Naive thymus-derived CD4-positive, alpha-beta T cell (primary cell): ENCODE results near the gene LTA. TPM values are rescaled to one million over a fixed set of nuclear protein-coding genes. Genes with fewer than 3 reads are reported as not detected.
A peak's percentile ranks its signal among the peaks of the same experiment; 100 is the strongest.

ENCODE experiments used
- ATAC-seq: fragments of 150-1000 bp; cut with Tn5 transposase; 2 replicates; pipeline ENCODE4 v1.10.0; 2021; ENCODE audit warnings: mild to moderate bottlenecking, moderate library complexity
- CTCF ChIA-PET: fragments of 350-600 bp; sonication (Branson Sonifier 250); formaldehyde crosslinking; loops from one replicate; lab custom pipeline; 2021; ENCODE audit warnings: antibody characterized with exemption; lab: Charles Lee
- POLR2A ChIA-PET: fragments of 350-600 bp; sonication (Branson Sonifier 250); formaldehyde crosslinking; loops from one replicate; lab custom pipeline; 2021; ENCODE audit warnings: antibody characterized with exemption, inconsistent platforms; lab: Charles Lee
- DNase-seq, 9 donors: peaks; one replicate each; pipeline versions ENCODE4 v3.0.0 to v3.0.0-alpha.2; 2020 to 2022; ENCODE audit warnings: mixed read lengths in 1 of 9
- H3K27ac ChIP-seq: one replicate; pipeline ENCODE4 v1.7.0; 2013; ENCODE audit warnings: mild to moderate bottlenecking, low read depth, low read length, moderate library complexity
- H3K27me3 ChIP-seq, 2 donors: one replicate each; pipeline ENCODE4 v1.7.0; 2013; ENCODE audit warnings: low read length in 2 of 2, mild to moderate bottlenecking in 2 of 2, moderate library complexity in 2 of 2; ENCODE audit not compliant: control insufficient read depth in 2 of 2, insufficient read depth in 2 of 2
- H3K36me3 ChIP-seq, 3 experiments: 1 replicate in 2 of 3; 2 replicates in 1 of 3; pipeline ENCODE4 v1.7.0; 2013; ENCODE audit warnings: low read length in 3 of 3, mild to moderate bottlenecking in 3 of 3, moderate library complexity in 1 of 3; ENCODE audit not compliant: insufficient read depth in 3 of 3, control insufficient read depth in 2 of 3
- H3K4me1 ChIP-seq, 2 donors: one replicate each; pipeline ENCODE4 v1.7.0; 2013; ENCODE audit warnings: low read length in 2 of 2, mild to moderate bottlenecking in 2 of 2, moderate library complexity in 1 of 2; ENCODE audit not compliant: control insufficient read depth in 2 of 2, insufficient read depth in 2 of 2
- H3K4me3 ChIP-seq: 2 replicates; pipeline ENCODE4 v1.7.0; 2013; ENCODE audit warnings: mild to moderate bottlenecking, low read length
- H3K9me3 ChIP-seq, 3 experiments: 1 replicate in 2 of 3; 2 replicates in 1 of 3; pipeline ENCODE4 v1.7.0; 2013; ENCODE audit warnings: low read length in 3 of 3; ENCODE audit not compliant: control insufficient read depth in 2 of 3
- H3K27ac Mint-ChIP-seq, 9 donors: one replicate each; pipeline ENCODE4 v1.8.0; 2020 to 2022; ENCODE audit warnings: mixed read lengths in 9 of 9, mild to moderate bottlenecking in 8 of 9, moderate library complexity in 5 of 9, inconsistent platforms in 2 of 9
- H3K27me3 Mint-ChIP-seq, 5 donors: one replicate each; pipeline ENCODE4 v1.8.0; 2021 to 2022; ENCODE audit warnings: mixed read lengths in 5 of 5, mild to moderate bottlenecking in 1 of 5
- H3K36me3 Mint-ChIP-seq, 5 donors: one replicate each; pipeline ENCODE4 v1.8.0; 2020 to 2022; ENCODE audit warnings: mixed read lengths in 5 of 5, mild to moderate bottlenecking in 3 of 5, inconsistent platforms in 1 of 5
- H3K4me1 Mint-ChIP-seq, 7 donors: one replicate each; pipeline ENCODE4 v1.8.0; 2020 to 2022; ENCODE audit warnings: mixed read lengths in 7 of 7, mild to moderate bottlenecking in 3 of 7, inconsistent platforms in 1 of 7
- H3K4me3 Mint-ChIP-seq, 10 donors: one replicate each; pipeline ENCODE4 v1.8.0; 2020 to 2022; ENCODE audit warnings: mild to moderate bottlenecking in 10 of 10, mixed read lengths in 10 of 10, moderate library complexity in 6 of 10, inconsistent platforms in 2 of 10
- H3K9me3 Mint-ChIP-seq, 11 donors: one replicate each; pipeline ENCODE4 v1.8.0; 2020 to 2022; ENCODE audit warnings: mixed read lengths in 11 of 11, mild to moderate bottlenecking in 4 of 11, inconsistent platforms in 1 of 11, moderate library complexity in 1 of 11
- intact Hi-C, 2 donors: fragments of 100-400 bp; cut with micrococcal nuclease; formaldehyde crosslinking; loops; one replicate each; pipeline ENCODE4 v1.15.1; 2023
- polyA plus RNA-seq, 2 donors: library from polyadenylated mRNA; unstranded; fragments of 300-500 nt; fragmentation: Illumina TruSeq; gene quantifications; one replicate each; pipeline ENCODE4 v1.2.3, GENCODE V29; 2021
- total RNA-seq, 6 experiments: library from RNA in 5 of 6; stranded (reverse) in 5 of 6; gene quantifications; 1 replicate in 5 of 6; 2 replicates in 1 of 6; pipeline ENCODE4 v1.2.3 and lab custom pipeline; 2021 to 2026

LTA gene
- total and polyA plus RNA-seq, 7 experiments from 2014 or later, result 12.3 to 110 (median 20.7) TPM

DNA sequence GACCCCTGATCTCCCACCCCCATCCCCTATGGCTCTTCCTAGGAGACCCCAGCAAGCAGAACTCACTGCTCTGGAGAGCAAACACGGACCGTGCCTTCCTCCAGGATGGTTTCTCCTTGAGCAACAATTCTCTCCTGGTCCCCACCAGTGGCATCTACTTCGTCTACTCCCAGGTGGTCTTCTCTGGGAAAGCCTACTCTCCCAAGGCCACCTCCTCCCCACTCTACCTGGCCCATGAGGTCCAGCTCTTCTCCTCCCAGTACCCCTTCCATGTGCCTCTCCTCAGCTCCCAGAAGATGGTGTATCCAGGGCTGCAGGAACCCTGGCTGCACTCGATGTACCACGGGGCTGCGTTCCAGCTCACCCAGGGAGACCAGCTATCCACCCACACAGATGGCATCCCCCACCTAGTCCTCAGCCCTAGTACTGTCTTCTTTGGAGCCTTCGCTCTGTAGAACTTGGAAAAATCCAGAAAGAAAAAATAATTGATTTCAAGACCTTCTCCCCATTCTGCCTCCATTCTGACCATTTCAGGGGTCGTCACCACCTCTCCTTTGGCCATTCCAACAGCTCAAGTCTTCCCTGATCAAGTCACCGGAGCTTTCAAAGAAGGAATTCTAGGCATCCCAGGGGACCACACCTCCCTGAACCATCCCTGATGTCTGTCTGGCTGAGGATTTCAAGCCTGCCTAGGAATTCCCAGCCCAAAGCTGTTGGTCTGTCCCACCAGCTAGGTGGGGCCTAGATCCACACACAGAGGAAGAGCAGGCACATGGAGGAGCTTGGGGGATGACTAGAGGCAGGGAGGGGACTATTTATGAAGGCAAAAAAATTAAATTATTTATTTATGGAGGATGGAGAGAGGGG is 1.4 kb downstream of the LTA start:
- Histone ChIP-seq H3K9me3 (no peaks in the 10 kb centered on the region), H3K4me1 (peaks cover 69 to 70% of the 10 kb centered on the region in 2 donors), H3K4me3 (peak overlapping the region; percentile 69), H3K27me3 (no peaks in the 10 kb centered on the region), H3K36me3 (peaks cover 0 to 7% (median 5%) of the 10 kb centered on the region in 3 experiments), H3K27ac (peak overlapping the region; percentile 97)
- ChIA-PET POLR2A (interaction anchor here (0.6 to 66.4 kb wide), 4 partner anchors 9 to 1398 kb away, joined by 3 to 3078 read pairs (median 1540); partner anchors contain the start of genes AIF1, ATP6V1G2, DDX39B and LST1), CTCF (interaction anchor here (1.5 to 18.2 kb wide), 5 partner anchors 12 to 81 kb away, joined by 3 to 687 read pairs (median 41); partner anchors contain the start of genes ATP6V1G2, LST1, LTB and NCR3)
- peaks cover 63 to 97% (median 93%) of the 10 kb centered on the region in 7 donors for H3K4me1 Mint-ChIP-seq
- intact Hi-C loops, result loop anchor here in 1 of 2 donors (2.0 kb wide), 1 partner anchor 15 kb away; no protein-coding TSS in a partner anchor
- peaks cover 0 to 16% (median 0%) of the 10 kb centered on the region in 5 donors for H3K27me3 Mint-ChIP-seq
- no peaks in the 10 kb centered on the region for H3K9me3 Mint-ChIP-seq
- peaks cover 0 to 39% (median 4%) of the 10 kb centered on the region in 5 donors for H3K36me3 Mint-ChIP-seq
- ATAC-seq (no peak), DNase-seq (no peak)
- H3K27ac Mint-ChIP-seq, result peak overlapping the region; percentile 97 to 99 (median 99)
- H3K4me3 Mint-ChIP-seq, result peak overlapping the region; percentile 93 to 99 (median 98)

DNA sequence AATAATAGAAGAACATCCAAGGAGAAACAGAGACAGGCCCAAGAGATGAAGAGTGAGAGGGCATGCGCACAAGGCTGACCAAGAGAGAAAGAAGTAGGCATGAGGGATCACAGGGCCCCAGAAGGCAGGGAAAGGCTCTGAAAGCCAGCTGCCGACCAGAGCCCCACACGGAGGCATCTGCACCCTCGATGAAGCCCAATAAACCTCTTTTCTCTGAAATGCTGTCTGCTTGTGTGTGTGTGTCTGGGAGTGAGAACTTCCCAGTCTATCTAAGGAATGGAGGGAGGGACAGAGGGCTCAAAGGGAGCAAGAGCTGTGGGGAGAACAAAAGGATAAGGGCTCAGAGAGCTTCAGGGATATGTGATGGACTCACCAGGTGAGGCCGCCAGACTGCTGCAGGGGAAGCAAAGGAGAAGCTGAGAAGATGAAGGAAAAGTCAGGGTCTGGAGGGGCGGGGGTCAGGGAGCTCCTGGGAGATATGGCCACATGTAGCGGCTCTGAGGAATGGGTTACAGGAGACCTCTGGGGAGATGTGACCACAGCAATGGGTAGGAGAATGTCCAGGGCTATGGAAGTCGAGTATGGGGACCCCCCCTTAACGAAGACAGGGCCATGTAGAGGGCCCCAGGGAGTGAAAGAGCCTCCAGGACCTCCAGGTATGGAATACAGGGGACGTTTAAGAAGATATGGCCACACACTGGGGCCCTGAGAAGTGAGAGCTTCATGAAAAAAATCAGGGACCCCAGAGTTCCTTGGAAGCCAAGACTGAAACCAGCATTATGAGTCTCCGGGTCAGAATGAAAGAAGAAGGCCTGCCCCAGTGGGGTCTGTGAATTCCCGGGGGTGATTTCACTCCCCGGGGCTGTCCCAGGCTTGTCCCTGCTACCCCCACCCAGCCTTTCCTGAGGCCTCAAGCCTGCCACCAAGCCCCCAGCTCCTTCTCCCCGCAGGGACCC is 2.3 kb downstream of the LTA start:
- H3K9me3 ChIP-seq, result no peaks in the 10 kb centered on the region
- no peaks in the 10 kb centered on the region for H3K27me3 ChIP-seq
- Mint-ChIP-seq H3K9me3 (no peaks in the 10 kb centered on the region), H3K27ac (peak overlapping the region; percentile 97 to 99 (median 99)), H3K4me3 (peak overlapping the region; percentile 39 to 99 (median 94)), H3K27me3 (peaks cover 0 to 12% (median 0%) of the 10 kb centered on the region in 5 donors), H3K4me1 (peaks cover 55 to 97% (median 93%) of the 10 kb centered on the region in 7 donors), H3K36me3 (peaks cover 0 to 45% (median 4%) of the 10 kb centered on the region in 5 donors)
- ChIA-PET POLR2A (interaction anchor here (0.6 to 66.4 kb wide), 7 partner anchors 10 to 1770 kb away, joined by 3 to 3078 read pairs (median 4); partner anchors contain the start of genes AIF1, ATP6V1G2, BAG6 and DDX39B), CTCF (interaction anchor here (1.3 to 18.2 kb wide), 6 partner anchors 11 to 82 kb away, joined by 3 to 687 read pairs (median 23); partner anchors contain the start of genes ATP6V1G2, DDX39B, LST1 and LTB)
- intact Hi-C loops, result loop anchor here in 1 of 2 donors (2.0 to 5.0 kb wide), 2 partner anchors 16 to 163 kb away; partner anchors contain the start of gene CLIC1
- peak overlapping the region; percentile 97 for H3K27ac ChIP-seq
- peaks cover 0 to 7% (median 5%) of the 10 kb centered on the region in 3 experiments for H3K36me3 ChIP-seq
- peaks cover 62 to 69% of the 10 kb centered on the region in 2 donors for H3K4me1 ChIP-seq
- DNase-seq (peak in 1 of 9 donors; percentile 53), ATAC-seq (no peak)
- H3K4me3 ChIP-seq, result peak overlapping the region; percentile 77

DNA sequence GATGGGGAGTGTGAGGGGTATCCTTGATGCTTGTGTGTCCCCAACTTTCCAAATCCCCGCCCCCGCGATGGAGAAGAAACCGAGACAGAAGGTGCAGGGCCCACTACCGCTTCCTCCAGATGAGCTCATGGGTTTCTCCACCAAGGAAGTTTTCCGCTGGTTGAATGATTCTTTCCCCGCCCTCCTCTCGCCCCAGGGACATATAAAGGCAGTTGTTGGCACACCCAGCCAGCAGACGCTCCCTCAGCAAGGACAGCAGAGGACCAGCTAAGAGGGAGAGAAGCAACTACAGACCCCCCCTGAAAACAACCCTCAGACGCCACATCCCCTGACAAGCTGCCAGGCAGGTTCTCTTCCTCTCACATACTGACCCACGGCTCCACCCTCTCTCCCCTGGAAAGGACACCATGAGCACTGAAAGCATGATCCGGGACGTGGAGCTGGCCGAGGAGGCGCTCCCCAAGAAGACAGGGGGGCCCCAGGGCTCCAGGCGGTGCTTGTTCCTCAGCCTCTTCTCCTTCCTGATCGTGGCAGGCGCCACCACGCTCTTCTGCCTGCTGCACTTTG is 3.3 kb downstream of the LTA start, which contains the start of gene TNF:
Gene TNF, plus strand, starts transcription at position 231 of the 567 bp plus-strand sequence. Its CDS starts 177 bp downstream, at position 408.
- CTCF ChIA-PET, result interaction anchor here (0.5 to 18.2 kb wide), 9 partner anchors 10 to 1811 kb away, joined by 3 to 687 read pairs (median 5); partner anchors contain the start of genes ATP6V1G2, DDX39B, LST1 and LTB
- no peaks in the 10 kb centered on the region for H3K27me3 ChIP-seq
- H3K9me3 ChIP-seq, result no peaks in the 10 kb centered on the region
- H3K9me3 Mint-ChIP-seq, result no peaks in the 10 kb centered on the region
- H3K4me1 Mint-ChIP-seq, result peaks cover 54 to 98% (median 90%) of the 10 kb centered on the region in 7 donors
- ATAC-seq, result peak; percentile 26
- peaks cover 0 to 53% (median 5%) of the 10 kb centered on the region in 5 donors for H3K36me3 Mint-ChIP-seq
- peaks cover 0 to 3% (median 0%) of the 10 kb centered on the region in 5 donors for H3K27me3 Mint-ChIP-seq
- POLR2A ChIA-PET, result interaction anchor here (0.6 to 66.4 kb wide), 6 partner anchors 11 to 1769 kb away, joined by 3 to 3078 read pairs (median 7); partner anchors contain the start of genes AIF1, ATP6V1G2, BAG6 and DDX39B
- H3K27ac Mint-ChIP-seq, result peak within 1 kb of the TSS; percentile 91 to 99 (median 99)
- H3K36me3 ChIP-seq, result peaks cover under 1 to 7% (median 5%) of the 10 kb centered on the region in 3 experiments
- intact Hi-C loops, result loop anchor here in 1 of 2 donors (2.0 to 5.0 kb wide), 2 partner anchors 17 to 162 kb away; partner anchors contain the start of gene CLIC1
- H3K4me1 ChIP-seq, result peaks cover 62 to 71% of the 10 kb centered on the region in 2 donors
- H3K27ac ChIP-seq, result peak within 1 kb of the TSS; percentile 97
- peak in 4 of 9 donors; percentile 37 to 89 (median 59) for DNase-seq
- peak within 1 kb of the TSS; percentile 85 to 99 (median 94) for H3K4me3 Mint-ChIP-seq
- peak within 1 kb of the TSS; percentile 77 for H3K4me3 ChIP-seq

DNA sequence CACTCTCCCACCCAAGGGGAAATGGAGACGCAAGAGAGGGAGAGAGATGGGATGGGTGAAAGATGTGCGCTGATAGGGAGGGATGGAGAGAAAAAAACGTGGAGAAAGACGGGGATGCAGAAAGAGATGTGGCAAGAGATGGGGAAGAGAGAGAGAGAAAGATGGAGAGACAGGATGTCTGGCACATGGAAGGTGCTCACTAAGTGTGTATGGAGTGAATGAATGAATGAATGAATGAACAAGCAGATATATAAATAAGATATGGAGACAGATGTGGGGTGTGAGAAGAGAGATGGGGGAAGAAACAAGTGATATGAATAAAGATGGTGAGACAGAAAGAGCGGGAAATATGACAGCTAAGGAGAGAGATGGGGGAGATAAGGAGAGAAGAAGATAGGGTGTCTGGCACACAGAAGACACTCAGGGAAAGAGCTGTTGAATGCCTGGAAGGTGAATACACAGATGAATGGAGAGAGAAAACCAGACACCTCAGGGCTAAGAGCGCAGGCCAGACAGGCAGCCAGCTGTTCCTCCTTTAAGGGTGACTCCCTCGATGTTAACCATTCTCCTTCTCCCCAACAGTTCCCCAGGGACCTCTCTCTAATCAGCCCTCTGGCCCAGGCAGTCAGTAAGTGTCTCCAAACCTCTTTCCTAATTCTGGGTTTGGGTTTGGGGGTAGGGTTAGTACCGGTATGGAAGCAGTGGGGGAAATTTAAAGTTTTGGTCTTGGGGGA is 4.0 kb downstream of the LTA start:
- peak in 1 of 9 donors; percentile 32 for DNase-seq
- Histone ChIP-seq H3K27ac (peak overlapping the region; percentile 97), H3K36me3 (peaks cover 4 to 9% (median 5%) of the 10 kb centered on the region in 3 experiments), H3K4me1 (peaks cover 57 to 65% of the 10 kb centered on the region in 2 donors), H3K27me3 (no peaks in the 10 kb centered on the region), H3K4me3 (peak overlapping the region; percentile 77), H3K9me3 (no peaks in the 10 kb centered on the region)
- peak overlapping the region; percentile 85 to 99 (median 93) for H3K4me3 Mint-ChIP-seq
- H3K27me3 Mint-ChIP-seq, result peaks cover 0 to 3% (median 0%) of the 10 kb centered on the region in 5 donors
- peaks cover 54 to 93% (median 85%) of the 10 kb centered on the region in 7 donors for H3K4me1 Mint-ChIP-seq
- peak overlapping the region; percentile 91 to 99 (median 99) for H3K27ac Mint-ChIP-seq
- peaks cover 3 to 60% (median 10%) of the 10 kb centered on the region in 5 donors for H3K36me3 Mint-ChIP-seq
- ATAC-seq, result no peak
- H3K9me3 Mint-ChIP-seq, result no peaks in the 10 kb centered on the region
- intact Hi-C loops, result loop anchor here in 1 of 2 donors (1.0 to 5.0 kb wide), 3 partner anchors 8 to 161 kb away; partner anchors contain the start of gene CLIC1
- ChIA-PET POLR2A (interaction anchor here (0.7 to 66.4 kb wide), 6 partner anchors 12 to 88 kb away, joined by 3 to 3078 read pairs (median 7); partner anchors contain the start of genes AIF1, ATP6V1G2, BAG6 and DDX39B), CTCF (interaction anchor here (0.9 to 18.2 kb wide), 8 partner anchors 8 to 81 kb away, joined by 3 to 687 read pairs (median 6); partner anchors contain the start of genes ATP6V1G2, LST1, LTB and NCR3)
